HepG2 (cell line): Measurements from ENCODE around the gene DLG2. TPM values are rescaled to one million over a fixed set of nuclear protein-coding genes. Genes with fewer than 3 reads are reported as not detected.
A peak's percentile ranks its signal among the peaks of the same experiment; 100 is the strongest.

Experiments used
- CREM ChIP-seq, 2 experiments: sonication (generic) in 1 of 2; formaldehyde crosslinking in 1 of 2; IDR thresholded peaks; 2 replicates each; pipeline versions ENCODE4 v1.4.0 to v1.6.1; 2016 to 2020; ENCODE audit warnings: antibody characterized with exemption in 1 of 2, mild to moderate bottlenecking in 1 of 2, missing genetic modification reagents in 1 of 2
- NFE2 ChIP-seq: sonication (generic); formaldehyde crosslinking; IDR thresholded peaks from 2 replicates; pipeline ENCODE4 v1.4.0; 2020; ENCODE audit warnings: missing genetic modification reagents
- PRMT3 ChIP-seq: sonication (generic); formaldehyde crosslinking; IDR thresholded peaks from 2 replicates; pipeline ENCODE4 v1.8.1; 2022; ENCODE audit warnings: low read depth, mild to moderate bottlenecking, moderate library complexity, missing genetic modification reagents, borderline replicate concordance
- SALL1 ChIP-seq: sonication (generic); formaldehyde crosslinking; IDR thresholded peaks from 2 replicates; pipeline ENCODE4 v1.8.0; 2022; ENCODE audit warnings: mild to moderate bottlenecking, missing genetic modification reagents
- SIX1 ChIP-seq: sonication (generic); formaldehyde crosslinking; IDR thresholded peaks from 2 replicates; pipeline ENCODE4 v1.4.0; 2020; ENCODE audit warnings: missing genetic modification reagents, borderline replicate concordance
- TGIF2 ChIP-seq: IDR thresholded peaks from 2 replicates; pipeline ENCODE4 v1.6.1; 2016; ENCODE audit warnings: control low read depth, missing compliant biosample characterization
- ZBTB20 ChIP-seq: sonication (generic); formaldehyde crosslinking; IDR thresholded peaks from 2 replicates; pipeline ENCODE4 v1.8.1; 2023; ENCODE audit warnings: missing genetic modification reagents, low read depth, mild to moderate bottlenecking, borderline replicate concordance
- ZNF232 ChIP-seq: sonication (generic); formaldehyde crosslinking; IDR thresholded peaks from 2 replicates; pipeline ENCODE4 v1.4.0; 2020; ENCODE audit warnings: missing genetic modification reagents, borderline replicate concordance
- ZNF337 ChIP-seq: sonication (generic); formaldehyde crosslinking; IDR thresholded peaks from 2 replicates; pipeline ENCODE4 v1.5.1; 2020; ENCODE audit warnings: missing genetic modification reagents, low read depth, mild to moderate bottlenecking, borderline replicate concordance
- ZNF446 ChIP-seq: sonication (generic); formaldehyde crosslinking; IDR thresholded peaks from 2 replicates; pipeline ENCODE4 v1.5.0; 2020; ENCODE audit warnings: mild to moderate bottlenecking, missing genetic modification reagents
- ZNF460 ChIP-seq: sonication (generic); formaldehyde crosslinking; IDR thresholded peaks from 2 replicates; pipeline ENCODE4 v1.5.1; 2020; ENCODE audit warnings: missing genetic modification reagents, mild to moderate bottlenecking, borderline replicate concordance
- ZNF576 ChIP-seq: sonication (generic); formaldehyde crosslinking; IDR thresholded peaks from 2 replicates; pipeline ENCODE4 v1.4.0; 2020; ENCODE audit warnings: mild to moderate bottlenecking, missing genetic modification reagents
- ZNF646 ChIP-seq: sonication (generic); formaldehyde crosslinking; IDR thresholded peaks from 2 replicates; pipeline ENCODE4 v1.9.0; 2021; ENCODE audit warnings: mild to moderate bottlenecking, missing genetic modification reagents
- polyA plus RNA-seq, 8 experiments: library from polyadenylated mRNA; depleted of rRNA in 3 of 8; stranded (reverse) in 7 of 8; unstranded in 1 of 8; fragments of >200 nt; fragmentation: Illumina TruSeq in 4 of 8; extraction: Trizol in 4 of 8; gene quantifications; 2 replicates each; pipeline versions ENCODE4 v1.2.1 to v1.2.3, GENCODE V29; 2011 to 2016; ENCODE audit warnings: low read depth in 4 of 8, missing spikeins in 1 of 8, mixed read lengths in 1 of 8; ENCODE audit not compliant: insufficient read depth in 1 of 8
- total RNA-seq, 5 experiments: library from RNA; depleted of rRNA; stranded (reverse); fragments of >200 nt; fragmentation: Illumina TruSeq; extraction: Trizol; gene quantifications; 2 replicates each; pipeline ENCODE4 v1.2.3, GENCODE V29; 2016; ENCODE audit warnings: low read depth in 1 of 5
- TF ChIP-seq, protein P1 (sequence below): sonication (generic); formaldehyde crosslinking; IDR thresholded peaks from 2 replicates; pipeline ENCODE4 v1.5.0; 2020; ENCODE audit warnings: missing genetic modification reagents
- TF ChIP-seq, protein P2 (sequence below): sonication (generic); formaldehyde crosslinking; conservative IDR thresholded peaks from 2 replicates; pipeline ENCODE4 v1.4.0; 2020; ENCODE audit warnings: missing genetic modification reagents

Gene DLG2
- total and polyA plus RNA-seq, 2 of the 13 experiments (the other 11 are each of a cell fraction or from before 2014, with no cell fraction given), result 0.46 to 1.0 TPM

DNA sequence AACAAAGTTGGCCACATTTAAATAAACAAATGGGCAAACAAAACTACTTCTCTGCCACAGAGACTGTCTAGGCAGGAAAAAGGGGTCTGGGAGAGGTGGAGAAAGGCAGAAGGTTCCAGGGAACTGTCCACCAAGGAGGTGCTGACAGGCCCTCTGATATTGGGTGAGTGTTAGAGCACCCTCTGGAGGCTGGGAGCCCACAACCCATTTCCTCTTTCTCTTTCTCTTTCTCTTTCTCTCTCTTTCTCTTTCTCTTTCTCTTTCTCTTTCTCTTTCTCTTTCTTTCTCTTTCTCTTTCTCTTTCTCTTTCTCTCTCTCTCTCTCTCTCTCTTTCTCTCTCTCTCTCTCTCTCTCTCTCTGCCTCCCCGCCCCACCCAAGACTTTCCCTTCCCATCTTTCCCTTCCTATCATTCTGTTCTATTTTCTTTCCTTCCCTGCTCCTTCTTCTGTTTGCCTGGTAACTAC, 912.8 kb downstream of the DLG2 start (continued):
- TF ChIP-seq ZNF646 (CRISPR knock-in tag) (no peak), ZNF232 (CRISPR knock-in tag) (peak; percentile 68; the same call in 1 of the 2 replicates), SALL1 (CRISPR knock-in tag) (peak; percentile 43; the same call in 1 of the 2 replicates), NFE2 (CRISPR knock-in tag) (no peak), ZNF576 (CRISPR knock-in tag) (no peak), PRMT3 (0 out of 2 replicates have a peak, but pooled peaks have one; percentile 33), ZNF460 (no peak), TGIF2 (CRISPR knock-in tag) (peak; percentile 76; the same call in 1 of the 2 replicates), ZBTB20 (CRISPR knock-in tag) (no peak), CREM (IDR thresholded peaks at IDR 0.05) (no peak), CREM (CRISPR knock-in tag; IDR thresholded peaks at IDR 0.05) (no peak), SIX1 (CRISPR knock-in tag) (peak; percentile 52; the same call in 1 of the 2 replicates), ZNF446 (CRISPR knock-in tag) (no peak), ZNF337 (CRISPR knock-in tag) (no peak)
- TF ChIP-seq, protein P1, sequence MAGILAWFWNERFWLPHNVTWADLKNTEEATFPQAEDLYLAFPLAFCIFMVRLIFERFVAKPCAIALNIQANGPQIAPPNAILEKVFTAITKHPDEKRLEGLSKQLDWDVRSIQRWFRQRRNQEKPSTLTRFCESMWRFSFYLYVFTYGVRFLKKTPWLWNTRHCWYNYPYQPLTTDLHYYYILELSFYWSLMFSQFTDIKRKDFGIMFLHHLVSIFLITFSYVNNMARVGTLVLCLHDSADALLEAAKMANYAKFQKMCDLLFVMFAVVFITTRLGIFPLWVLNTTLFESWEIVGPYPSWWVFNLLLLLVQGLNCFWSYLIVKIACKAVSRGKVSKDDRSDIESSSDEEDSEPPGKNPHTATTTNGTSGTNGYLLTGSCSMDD (CRISPR knock-in tag), result no peak
- TF ChIP-seq, protein P2, sequence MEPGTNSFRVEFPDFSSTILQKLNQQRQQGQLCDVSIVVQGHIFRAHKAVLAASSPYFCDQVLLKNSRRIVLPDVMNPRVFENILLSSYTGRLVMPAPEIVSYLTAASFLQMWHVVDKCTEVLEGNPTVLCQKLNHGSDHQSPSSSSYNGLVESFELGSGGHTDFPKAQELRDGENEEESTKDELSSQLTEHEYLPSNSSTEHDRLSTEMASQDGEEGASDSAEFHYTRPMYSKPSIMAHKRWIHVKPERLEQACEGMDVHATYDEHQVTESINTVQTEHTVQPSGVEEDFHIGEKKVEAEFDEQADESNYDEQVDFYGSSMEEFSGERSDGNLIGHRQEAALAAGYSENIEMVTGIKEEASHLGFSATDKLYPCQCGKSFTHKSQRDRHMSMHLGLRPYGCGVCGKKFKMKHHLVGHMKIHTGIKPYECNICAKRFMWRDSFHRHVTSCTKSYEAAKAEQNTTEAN (CRISPR knock-in tag), result 0 out of 2 replicates have a peak, but pooled peaks have one; percentile 40
